GM06990 (cell line): ENCODE measurements around the gene LMX1B.

Experiments
- DNase-seq: peaks from one replicate; pipeline ENCODE4 v3.0.0-alpha.2; 2011; ENCODE audit not compliant: insufficient read length; ENCODE audit errors: extremely low read depth
- H3K27me3 ChIP-seq: replicated peaks from 2 replicates; pipeline ENCODE4 v1.6.0; 2011; ENCODE audit warnings: low read length; ENCODE audit not compliant: control insufficient read depth, insufficient read depth
- H3K36me3 ChIP-seq: 2 replicates; pipeline ENCODE4 v1.5.1; 2011; ENCODE audit warnings: low read length; ENCODE audit not compliant: control insufficient read depth, insufficient read depth
- H3K4me3 ChIP-seq: replicated peaks from 2 replicates; pipeline ENCODE4 v1.5.1; 2011; ENCODE audit warnings: low read depth, mild to moderate bottlenecking, control low read depth, low read length
- CTCF ChIP-seq: IDR thresholded peaks from 2 replicates; pipeline ENCODE4 v1.5.1; 2011; ENCODE audit warnings: low read length, control low read depth, mild to moderate bottlenecking, inconsistent platforms; ENCODE audit not compliant: insufficient read depth, poor library complexity, severe bottlenecking

The LMX1B gene

GRCh38 chr9:126698756-126699155, 85.0 kb downstream of the LMX1B start:
- H3K36me3 ChIP-seq = no peaks in the 10 kb centered on the region
- TF ChIP-seq CTCF = no peak
- DNase-seq = no peak
- peaks cover 3% of the 10 kb centered on the region for H3K27me3 ChIP-seq
- H3K4me3 ChIP-seq = no peak overlapping the region

DNA sequence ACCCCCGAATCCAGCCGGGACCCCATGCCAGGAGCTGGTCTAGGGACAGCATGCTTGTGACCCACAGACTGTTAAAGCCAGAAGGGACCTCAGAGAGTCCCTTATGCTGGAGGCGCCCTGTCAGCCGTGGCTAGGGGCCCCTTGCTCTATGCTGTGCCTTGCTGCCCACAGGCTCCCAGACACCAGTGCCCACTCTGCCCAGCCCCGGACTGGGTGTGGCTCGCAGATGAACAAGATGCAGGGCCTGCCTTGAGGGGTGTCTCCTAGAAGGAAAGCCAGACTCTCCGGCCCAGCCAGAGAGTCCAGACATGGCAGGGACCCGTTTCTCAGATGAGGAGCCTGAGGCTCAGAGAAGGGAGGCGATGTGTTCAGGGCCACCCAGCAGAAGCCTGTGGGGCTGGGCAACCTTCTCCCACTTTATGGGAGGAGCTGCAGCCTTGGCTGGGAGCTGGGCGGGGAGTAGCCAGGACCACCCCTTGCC, 85.7 kb downstream of the LMX1B start:
- H3K4me3 ChIP-seq = no peak overlapping the region
- DNase-seq = no peak
- H3K27me3 ChIP-seq = peaks cover 3% of the 10 kb centered on the region
- H3K36me3 ChIP-seq = no peaks in the 10 kb centered on the region
- TF ChIP-seq CTCF = no peak

- Histone ChIP-seq H3K27me3 (peaks cover 3% of the 10 kb centered on the region), H3K36me3 (no peaks in the 10 kb centered on the region), H3K4me3 (no peak overlapping the region)
- no peak for TF ChIP-seq CTCF
- no peak for DNase-seq
Observed at GRCh38 chr9:126700296-126700695, 86.6 kb downstream of the LMX1B start.

DNA sequence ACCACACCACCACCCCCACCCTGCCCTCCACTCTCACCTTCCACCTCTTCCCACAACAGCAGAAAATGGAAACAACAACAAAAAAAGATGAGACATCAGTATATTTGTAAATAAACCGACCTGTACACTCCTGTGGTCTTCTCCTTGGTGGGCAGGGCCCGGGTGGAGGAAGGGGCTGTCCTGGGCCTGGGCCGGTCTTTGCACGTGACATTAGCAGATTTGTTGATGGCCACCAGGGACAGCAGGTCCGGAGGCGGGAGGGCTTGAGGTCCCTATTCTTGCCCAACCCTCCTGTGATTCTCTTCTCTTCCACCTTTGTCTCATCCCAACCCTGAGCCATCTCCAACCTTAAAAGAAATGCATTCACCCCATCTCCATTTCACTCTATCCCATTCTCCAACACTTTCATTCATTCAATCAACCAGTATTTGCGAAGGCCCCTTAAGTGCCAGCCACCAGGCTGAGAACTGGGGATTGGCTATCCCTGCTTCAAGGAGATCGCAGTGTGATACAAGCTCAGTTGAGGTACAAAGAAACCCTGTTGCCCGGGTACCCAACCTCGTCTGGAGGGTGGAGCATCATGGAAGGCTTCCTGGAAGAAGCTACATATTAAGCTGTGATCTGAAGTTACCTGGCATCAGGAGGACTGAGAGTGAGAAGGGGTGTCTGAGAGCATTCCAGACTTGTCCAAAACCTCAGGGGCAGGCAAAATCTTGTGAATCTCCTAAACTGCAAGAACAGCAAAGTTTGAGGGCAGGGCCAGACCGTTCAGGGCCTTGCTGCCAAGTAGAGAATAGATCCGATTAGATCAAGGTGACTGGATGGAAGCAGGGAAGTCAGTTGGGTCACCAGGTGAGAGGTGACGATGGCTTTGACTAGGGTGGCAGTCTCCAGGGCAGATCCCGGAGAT, 87.4 kb downstream of the LMX1B start:
- peaks cover 3% of the 10 kb centered on the region for H3K27me3 ChIP-seq
- no peaks in the 10 kb centered on the region for H3K36me3 ChIP-seq
- no peak for TF ChIP-seq CTCF
- H3K4me3 ChIP-seq = no peak overlapping the region
- no peak for DNase-seq

DNA sequence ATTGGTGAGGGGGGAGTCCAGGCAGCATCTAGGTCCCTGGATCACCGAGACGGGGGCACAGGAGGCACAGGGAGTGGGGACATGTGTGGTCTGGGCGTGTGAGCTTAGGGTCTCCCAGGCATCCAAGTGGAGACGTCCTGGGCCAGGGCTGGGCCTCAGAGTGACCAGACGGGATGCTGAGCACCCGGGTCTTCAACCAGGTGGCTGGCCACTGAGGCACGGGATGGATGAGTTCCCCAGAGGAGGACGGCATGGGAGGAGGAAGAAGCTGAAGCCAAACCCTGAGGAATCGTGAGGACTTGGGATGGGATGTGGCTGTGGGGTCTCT, 88.0 kb downstream of the LMX1B start:
- DNase-seq = no peak
- H3K27me3 ChIP-seq = peaks cover 3% of the 10 kb centered on the region
- no peaks in the 10 kb centered on the region for H3K36me3 ChIP-seq
- no peak overlapping the region for H3K4me3 ChIP-seq
- no peak for TF ChIP-seq CTCF
